Stimulated activated effector memory CD8-positive, alpha-beta T cell treated with anti-CD3 and anti-CD28 coated beads, Interleukin-12 subunit alpha, Interleukin-12 subunit beta, amount 100 ng/mL, for 72 hours (primary cell): Measurements from ENCODE around the gene HMGCL.
A peak's percentile ranks its signal among the peaks of the same experiment; 100 is the strongest.
"Not testable (repeated sequence)": the region's sequence is repeated elsewhere in the genome, so short reads cannot be mapped to it uniquely, and the experiment has no call there.

Experiments
- ATAC-seq: fragments of 150-1000 bp; cut with Tn5 transposase; 2 replicates; pipeline ENCODE4 v1.10.0; 2021
- DNase-seq, 2 donors: peaks; one replicate each; pipeline ENCODE4 v3.0.0; 2021 to 2022; ENCODE audit warnings: low spot score in 2 of 2
- H3K27ac Mint-ChIP-seq: one replicate; pipeline ENCODE4 v1.8.0; 2022; ENCODE audit warnings: mild to moderate bottlenecking, mixed read lengths
- H3K36me3 Mint-ChIP-seq: one replicate; pipeline ENCODE4 v1.8.0; 2022; ENCODE audit warnings: mild to moderate bottlenecking, mixed read lengths
- H3K4me1 Mint-ChIP-seq: one replicate; pipeline ENCODE4 v1.8.0; 2022; ENCODE audit warnings: mixed read lengths
- H3K4me3 Mint-ChIP-seq: one replicate; pipeline ENCODE4 v1.8.0; 2022; ENCODE audit warnings: mild to moderate bottlenecking, mixed read lengths
- H3K9me3 Mint-ChIP-seq: one replicate; pipeline ENCODE4 v1.8.0; 2022; ENCODE audit warnings: mixed read lengths

HMGCL gene

DNA sequence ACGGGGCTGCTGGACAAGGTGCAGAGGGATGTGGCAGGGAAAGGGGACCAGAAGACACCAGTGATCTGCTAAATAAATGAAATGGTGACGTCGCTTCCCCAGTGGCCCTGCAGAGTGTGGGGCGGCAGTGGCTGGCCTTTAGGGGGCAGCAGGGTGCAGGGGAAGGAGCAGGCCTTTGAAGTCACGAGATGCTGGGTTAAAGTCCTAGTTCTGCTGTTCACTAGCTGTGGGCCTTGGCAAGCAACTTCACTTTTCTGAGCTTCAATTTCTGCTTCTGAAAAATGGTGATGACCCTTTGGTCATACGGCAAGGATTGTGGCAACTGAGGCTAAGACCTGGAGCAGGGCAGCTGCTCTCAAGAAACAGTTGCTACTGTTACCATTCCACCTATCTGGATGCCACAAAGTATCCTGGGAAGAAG, 15.5 kb downstream of the HMGCL start:
- peak; percentile 88 for ATAC-seq

GRCh38 chr1:23807453-23807852, 17.8 kb downstream of the HMGCL start:
- ATAC-seq (no peak), DNase-seq (no peak)
- Mint-ChIP-seq H3K4me1 (peaks cover 21% of the 10 kb centered on the region), H3K36me3 (peaks cover 28% of the 10 kb centered on the region), H3K27ac (no peak overlapping the region), H3K9me3 (no peaks in the 10 kb centered on the region), H3K4me3 (no peak overlapping the region)

More for the DNA sequence above, 15.5 kb downstream of the HMGCL start:
- peak; percentile 76 to 89 for DNase-seq
- no peaks in the 10 kb centered on the region for H3K9me3 Mint-ChIP-seq
- no peak overlapping the region for H3K4me3 Mint-ChIP-seq
- peaks cover 21% of the 10 kb centered on the region for H3K4me1 Mint-ChIP-seq
- no peak overlapping the region for H3K27ac Mint-ChIP-seq
- peaks cover 51% of the 10 kb centered on the region for H3K36me3 Mint-ChIP-seq

- Mint-ChIP-seq H3K4me3 (no peak overlapping the region), H3K9me3 (no peaks in the 10 kb centered on the region), H3K36me3 (peaks cover 21% of the 10 kb centered on the region), H3K4me1 (peaks cover 18% of the 10 kb centered on the region), H3K27ac (peak overlapping the region; percentile 55)
- no peak for DNase-seq
- no peak for ATAC-seq
Measured at GRCh38 chr1:23806280-23806679, 18.9 kb downstream of the HMGCL start.

GRCh38 chr1:23805025-23805424, 20.2 kb downstream of the HMGCL start:
- DNase-seq (no peak), ATAC-seq (no peak)
- Mint-ChIP-seq H3K36me3 (peaks cover 25% of the 10 kb centered on the region), H3K4me1 (peaks cover 7% of the 10 kb centered on the region), H3K9me3 (no peaks in the 10 kb centered on the region), H3K27ac (peak overlapping the region; percentile 55), H3K4me3 (no peak overlapping the region)

- ATAC-seq (no peak), DNase-seq (no peak)
- peaks cover 14% of the 10 kb centered on the region for H3K4me1 Mint-ChIP-seq
- no peaks in the 10 kb centered on the region for H3K9me3 Mint-ChIP-seq
- H3K27ac Mint-ChIP-seq: peak overlapping the region; percentile 55
- H3K4me3 Mint-ChIP-seq: no peak overlapping the region
- H3K36me3 Mint-ChIP-seq: peaks cover 28% of the 10 kb centered on the region
Measured at GRCh38 chr1:23804183-23804835, 20.9 kb downstream of the HMGCL start.

GRCh38 chr1:23803674-23804073, 21.6 kb downstream of the HMGCL start:
- Mint-ChIP-seq H3K9me3 (no peaks in the 10 kb centered on the region), H3K36me3 (peaks cover 30% of the 10 kb centered on the region), H3K4me3 (no peak overlapping the region), H3K4me1 (peaks cover 18% of the 10 kb centered on the region), H3K27ac (peak overlapping the region; percentile 55)
- DNase-seq (no peak), ATAC-seq (no peak)

GRCh38 chr1:23802809-23803342, 22.4 kb downstream of the HMGCL start:
- H3K27ac Mint-ChIP-seq: peak overlapping the region; percentile 55
- peaks cover 18% of the 10 kb centered on the region for H3K4me1 Mint-ChIP-seq
- peaks cover 33% of the 10 kb centered on the region for H3K36me3 Mint-ChIP-seq
- H3K4me3 Mint-ChIP-seq, H3K9me3 Mint-ChIP-seq, ATAC-seq, DNase-seq: not testable (repeated sequence)

DNA sequence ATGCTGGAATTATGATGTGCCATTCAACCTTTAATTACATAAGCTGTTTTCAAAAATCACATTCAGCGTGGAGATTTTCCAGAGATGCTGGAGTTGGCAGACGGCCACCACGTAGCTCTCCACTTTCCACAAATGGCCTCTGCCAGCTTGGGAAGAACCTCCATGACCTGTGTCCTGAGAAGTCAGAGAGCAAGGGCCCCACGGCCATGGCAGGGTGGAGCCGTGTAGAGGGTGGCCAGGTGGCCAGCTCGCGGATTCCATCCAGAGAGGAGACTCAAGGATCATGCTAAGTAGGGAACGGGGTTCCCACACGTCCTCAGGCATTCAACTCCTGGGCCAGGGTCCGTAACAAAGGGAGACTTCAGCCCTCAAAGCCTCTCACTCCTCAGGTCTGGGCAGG, 23.4 kb downstream of the HMGCL start:
- Mint-ChIP-seq H3K4me3 (peak overlapping the region; percentile 90), H3K27ac (peak overlapping the region; percentile 23), H3K4me1 (peaks cover 15% of the 10 kb centered on the region), H3K36me3 (peaks cover 37% of the 10 kb centered on the region), H3K9me3 (no peaks in the 10 kb centered on the region)
- no peak for ATAC-seq
- DNase-seq: no peak

GRCh38 chr1:23801338-23801748, 23.9 kb downstream of the HMGCL start:
- Mint-ChIP-seq H3K4me3 (peak overlapping the region; percentile 90), H3K9me3 (no peaks in the 10 kb centered on the region), H3K27ac (peak overlapping the region; percentile 95), H3K4me1 (peaks cover 19% of the 10 kb centered on the region), H3K36me3 (peaks cover 38% of the 10 kb centered on the region)
- ATAC-seq (no peak), DNase-seq (no peak)

DNA sequence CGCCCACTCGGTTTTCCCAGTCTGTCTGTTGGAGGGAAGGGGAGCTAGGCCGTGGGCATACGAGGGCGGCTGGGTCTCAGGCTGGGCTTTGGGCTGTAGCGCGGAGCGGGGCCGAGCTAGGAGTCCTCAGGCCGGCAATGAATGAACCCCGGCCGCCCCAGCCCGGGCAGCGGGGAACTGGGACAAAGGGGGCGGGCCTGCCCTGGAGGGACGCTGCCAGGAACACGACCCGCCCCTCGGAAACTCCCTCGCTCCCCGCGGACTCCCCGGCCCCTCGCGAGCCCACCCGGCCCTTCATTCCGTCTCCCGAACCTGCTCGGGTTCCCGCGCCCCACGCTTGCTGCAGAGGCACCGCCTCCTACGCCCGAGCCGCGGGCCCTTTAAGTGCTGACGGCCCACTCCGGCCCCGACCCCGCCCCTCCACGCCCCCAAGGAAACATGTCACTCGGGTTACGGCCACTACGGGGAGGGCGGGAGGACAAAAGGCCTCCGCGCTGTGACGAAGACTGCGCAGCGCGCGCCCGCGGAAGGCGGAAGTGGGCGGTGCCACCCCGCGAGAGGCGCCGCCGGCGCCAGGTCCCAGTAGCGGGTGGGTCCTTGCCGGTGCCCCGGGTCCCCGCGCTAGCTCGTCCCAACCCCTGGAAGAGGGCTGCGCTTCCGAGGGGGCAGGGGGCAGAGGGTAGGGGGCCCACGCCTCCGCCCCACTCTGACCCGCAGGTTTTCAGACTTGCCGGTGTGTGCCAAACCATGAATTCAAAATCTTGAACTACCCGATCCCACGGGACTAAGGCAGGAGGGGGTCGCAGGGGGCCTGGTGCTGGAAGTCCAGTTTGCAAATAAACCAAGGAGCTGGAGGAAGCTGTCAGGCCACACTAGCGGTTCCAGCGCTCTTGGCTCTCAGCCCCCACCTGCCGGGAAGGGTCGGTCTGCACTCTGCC, 24.6 kb downstream of the HMGCL start, which contains the start of gene GALE:
TSS of gene GALE (minus strand) at position 355 of the 938 bp plus-strand sequence. CDS start 1,747 bp downstream, outside the sequence.
- Mint-ChIP-seq H3K9me3 (no peaks in the 10 kb centered on the region), H3K4me3 (peak within 1 kb of the TSS; percentile 90), H3K36me3 (peaks cover 44% of the 10 kb centered on the region), H3K4me1 (peaks cover 19% of the 10 kb centered on the region), H3K27ac (peak within 1 kb of the TSS; percentile 95)
- ATAC-seq (peak; percentile 92), DNase-seq (peak; percentile 87 to 93)

- Mint-ChIP-seq H3K36me3 (peaks cover 53% of the 10 kb centered on the region), H3K27ac (peak overlapping the region; percentile 95), H3K9me3 (no peaks in the 10 kb centered on the region), H3K4me1 (peaks cover 19% of the 10 kb centered on the region), H3K4me3 (peak overlapping the region; percentile 90)
- DNase-seq: peak; percentile 34 to 73
- ATAC-seq: peak; percentile 56
Measured at GRCh38 chr1:23799570-23800399, 25.4 kb downstream of the HMGCL start.

DNA sequence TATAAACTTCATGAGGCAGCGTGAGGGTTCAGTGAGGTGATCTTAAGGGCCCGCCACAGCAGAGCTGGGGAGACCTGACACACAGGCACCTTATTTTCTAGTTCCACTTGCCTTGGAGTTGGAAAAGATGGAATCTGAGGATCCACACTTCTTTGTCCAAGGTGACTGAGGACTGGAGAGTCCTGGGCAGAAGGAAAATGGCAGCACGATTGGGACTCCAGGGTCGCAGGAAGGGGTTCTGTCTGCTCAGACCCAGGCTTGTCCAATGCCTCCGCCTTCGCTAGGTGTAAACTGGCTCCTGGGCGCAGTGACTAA, 26.0 kb downstream of the HMGCL start:
- no peak for ATAC-seq
- Mint-ChIP-seq H3K9me3 (no peaks in the 10 kb centered on the region), H3K4me1 (peaks cover 19% of the 10 kb centered on the region), H3K4me3 (peak overlapping the region; percentile 90), H3K27ac (peak overlapping the region; percentile 95), H3K36me3 (peaks cover 58% of the 10 kb centered on the region)
- DNase-seq: no peak

DNA sequence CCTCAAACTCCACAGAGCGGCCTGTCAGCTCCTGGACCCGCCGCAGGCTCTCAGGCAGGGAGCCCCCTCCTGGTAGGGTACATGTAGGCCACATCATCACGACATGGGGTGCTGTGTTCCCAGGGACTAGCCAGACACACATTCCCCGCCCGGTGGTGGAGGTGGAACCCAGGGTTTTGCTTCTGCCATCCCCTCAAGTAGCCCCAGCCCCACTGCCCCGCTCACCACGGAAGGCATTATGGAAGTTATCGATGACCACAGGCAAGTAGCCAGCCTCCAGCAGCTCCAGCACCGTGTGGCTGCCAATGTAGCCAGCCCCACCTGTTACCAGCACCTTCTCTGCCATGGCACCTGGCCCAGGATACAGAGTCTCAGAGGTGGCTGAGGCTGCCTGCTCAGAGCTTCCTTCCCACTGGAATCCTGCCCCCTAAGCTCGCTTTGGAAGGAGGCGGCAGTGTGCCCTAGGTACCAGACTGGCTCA, 26.5 kb downstream of the HMGCL start:
- Mint-ChIP-seq H3K4me1 (peaks cover 19% of the 10 kb centered on the region), H3K36me3 (peaks cover 60% of the 10 kb centered on the region), H3K9me3 (no peaks in the 10 kb centered on the region), H3K27ac (peak overlapping the region; percentile 95), H3K4me3 (peak overlapping the region; percentile 90)
- DNase-seq (no peak), ATAC-seq (no peak)

GRCh38 chr1:23797478-23798448, 27.5 kb downstream of the HMGCL start:
- no peak for ATAC-seq
- Mint-ChIP-seq H3K36me3 (peaks cover 67% of the 10 kb centered on the region), H3K4me1 (peaks cover 28% of the 10 kb centered on the region), H3K27ac (no peak overlapping the region), H3K9me3 (no peaks in the 10 kb centered on the region), H3K4me3 (no peak overlapping the region)
- DNase-seq: no peak
